ENCODE results near the gene IQSEC3. TPM values are rescaled to one million over a fixed set of nuclear protein-coding genes. Genes with fewer than 3 reads are reported as not detected.

The IQSEC3 gene
- total RNA-seq, 1 donor from 2014 or later: 4.2 TPM

- DNase-seq (ENCODE audit: extremely low spot score, unreplicated experiment): no peak
- H3K27me3 Mint-ChIP-seq: peaks cover 56% of the 10 kb centered on the region
- TF ChIP-seq, protein P1, sequence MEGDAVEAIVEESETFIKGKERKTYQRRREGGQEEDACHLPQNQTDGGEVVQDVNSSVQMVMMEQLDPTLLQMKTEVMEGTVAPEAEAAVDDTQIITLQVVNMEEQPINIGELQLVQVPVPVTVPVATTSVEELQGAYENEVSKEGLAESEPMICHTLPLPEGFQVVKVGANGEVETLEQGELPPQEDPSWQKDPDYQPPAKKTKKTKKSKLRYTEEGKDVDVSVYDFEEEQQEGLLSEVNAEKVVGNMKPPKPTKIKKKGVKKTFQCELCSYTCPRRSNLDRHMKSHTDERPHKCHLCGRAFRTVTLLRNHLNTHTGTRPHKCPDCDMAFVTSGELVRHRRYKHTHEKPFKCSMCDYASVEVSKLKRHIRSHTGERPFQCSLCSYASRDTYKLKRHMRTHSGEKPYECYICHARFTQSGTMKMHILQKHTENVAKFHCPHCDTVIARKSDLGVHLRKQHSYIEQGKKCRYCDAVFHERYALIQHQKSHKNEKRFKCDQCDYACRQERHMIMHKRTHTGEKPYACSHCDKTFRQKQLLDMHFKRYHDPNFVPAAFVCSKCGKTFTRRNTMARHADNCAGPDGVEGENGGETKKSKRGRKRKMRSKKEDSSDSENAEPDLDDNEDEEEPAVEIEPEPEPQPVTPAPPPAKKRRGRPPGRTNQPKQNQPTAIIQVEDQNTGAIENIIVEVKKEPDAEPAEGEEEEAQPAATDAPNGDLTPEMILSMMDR (conservative IDR thresholded peaks at IDR 0.05): no peak
- H3K4me3 Mint-ChIP-seq: no peak overlapping the region
- peaks cover 4% of the 10 kb centered on the region for H3K9me3 Mint-ChIP-seq
- no peak overlapping the region for H3K27ac Mint-ChIP-seq
- H3K4me1 Mint-ChIP-seq (ENCODE audit: unreplicated experiment): peaks cover 21% of the 10 kb centered on the region
- no peaks in the 10 kb centered on the region for H3K36me3 Mint-ChIP-seq
Observed at GRCh38 chr12:96543-96942, 30.0 kb downstream of the IQSEC3 start.

DNA sequence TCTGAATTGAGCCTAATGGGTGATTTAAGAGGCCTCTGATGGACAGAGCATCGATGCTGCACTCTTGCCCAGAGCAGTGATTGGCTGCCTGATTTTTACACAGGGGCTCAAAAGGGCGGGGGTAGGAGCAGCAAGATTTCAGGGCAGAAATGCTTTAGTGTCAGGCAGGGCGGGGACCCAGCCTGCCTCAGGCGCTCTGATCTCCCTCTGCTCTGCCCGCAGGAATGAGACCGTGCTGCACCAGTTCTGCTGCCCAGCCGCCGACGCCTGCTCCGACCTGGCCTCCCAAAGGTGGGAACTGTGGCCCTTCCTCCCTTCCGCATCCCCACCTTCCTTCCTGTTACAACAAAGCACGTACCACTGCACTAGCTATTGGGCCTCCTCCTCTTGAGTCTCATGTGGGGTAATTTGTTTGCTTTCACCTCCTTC lies 32.4 kb downstream of the IQSEC3 start:
- H3K9me3 Mint-ChIP-seq: peaks cover under 1% of the 10 kb centered on the region
- H3K27ac Mint-ChIP-seq: peak overlapping the region; percentile 38
- peak overlapping the region; percentile 74 for H3K4me3 Mint-ChIP-seq
- TF ChIP-seq, protein P1 (conservative IDR thresholded peaks at IDR 0.05): no peak
- H3K4me1 Mint-ChIP-seq (ENCODE audit: unreplicated experiment): peaks cover 21% of the 10 kb centered on the region
- no peak for DNase-seq (ENCODE audit: extremely low spot score, unreplicated experiment)
- H3K36me3 Mint-ChIP-seq: no peaks in the 10 kb centered on the region
- H3K27me3 Mint-ChIP-seq: peaks cover 52% of the 10 kb centered on the region

- Mint-ChIP-seq H3K36me3 (no peaks in the 10 kb centered on the region), H3K27ac (peak overlapping the region; percentile 38), H3K9me3 (no peaks in the 10 kb centered on the region), H3K27me3 (peaks cover 48% of the 10 kb centered on the region), H3K4me3 (peak overlapping the region; percentile 74), H3K4me1 (ENCODE audit: unreplicated experiment) (peaks cover 21% of the 10 kb centered on the region)
- DNase-seq (ENCODE audit: extremely low spot score, unreplicated experiment): no peak
- TF ChIP-seq, protein P1 (conservative IDR thresholded peaks at IDR 0.05): no peak
Observed at GRCh38 chr12:99605-100004, 33.0 kb downstream of the IQSEC3 start.

DNA sequence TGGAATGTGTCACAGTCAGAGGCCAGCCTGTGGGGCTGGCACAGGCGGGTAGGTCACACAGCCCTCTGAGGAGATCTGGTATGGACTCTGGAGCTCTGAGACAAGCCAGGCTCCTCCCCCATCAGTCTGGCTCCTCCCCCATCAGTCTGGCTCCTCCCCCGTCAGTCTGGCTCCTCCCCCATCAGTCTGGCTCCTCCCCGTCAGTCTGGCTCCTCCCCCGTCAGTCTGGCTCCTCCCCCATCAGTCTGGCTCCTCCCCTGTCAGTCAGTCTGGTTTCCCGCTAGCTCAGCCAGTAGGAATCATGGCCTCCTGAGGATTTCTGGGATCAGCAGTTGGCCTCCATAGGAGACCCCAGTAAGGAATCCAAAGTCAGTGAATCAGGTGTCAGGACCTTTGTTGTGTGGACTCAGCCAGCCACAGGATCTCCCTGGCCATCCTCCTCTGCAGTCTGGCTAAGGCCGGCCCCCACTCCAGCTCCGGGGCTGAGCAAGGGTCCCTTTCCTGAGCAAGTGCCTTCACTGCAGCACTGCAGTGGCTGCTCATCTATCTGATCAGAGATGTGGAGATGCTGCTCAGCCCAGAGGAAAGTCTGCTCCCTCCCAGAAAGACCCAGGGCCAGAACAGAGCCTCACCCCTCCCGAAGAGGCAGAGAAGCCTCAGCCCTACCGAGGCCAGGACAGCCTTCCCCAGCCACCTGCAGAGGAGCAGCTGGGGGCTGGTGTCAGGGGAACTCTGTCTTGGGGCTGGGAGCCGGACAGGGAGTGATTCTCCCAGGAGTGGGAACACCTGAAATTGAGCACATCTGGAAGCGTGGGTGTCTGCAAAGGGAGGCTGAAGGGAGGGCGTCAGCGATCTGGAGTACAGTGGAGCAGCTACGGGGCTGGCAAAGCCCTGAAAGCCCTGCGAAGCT lies 35.7 kb downstream of the IQSEC3 start:
- TF ChIP-seq, protein P1 (conservative IDR thresholded peaks at IDR 0.05): no peak
- Mint-ChIP-seq H3K36me3 (no peaks in the 10 kb centered on the region), H3K27ac (no peak overlapping the region), H3K4me1 (ENCODE audit: unreplicated experiment) (peaks cover 21% of the 10 kb centered on the region), H3K4me3 (no peak overlapping the region), H3K27me3 (peaks cover 41% of the 10 kb centered on the region), H3K9me3 (no peaks in the 10 kb centered on the region)
- DNase-seq (ENCODE audit: extremely low spot score, unreplicated experiment): no peak

- Mint-ChIP-seq H3K36me3 (no peaks in the 10 kb centered on the region), H3K9me3 (no peaks in the 10 kb centered on the region), H3K4me3 (no peak overlapping the region), H3K27me3 (peaks cover 41% of the 10 kb centered on the region), H3K4me1 (ENCODE audit: unreplicated experiment) (peaks cover 21% of the 10 kb centered on the region), H3K27ac (no peak overlapping the region)
- TF ChIP-seq, protein P1 (conservative IDR thresholded peaks at IDR 0.05): no peak
- no peak for DNase-seq (ENCODE audit: extremely low spot score, unreplicated experiment)
Observed at GRCh38 chr12:102879-103168, 36.3 kb downstream of the IQSEC3 start.
